K562 (cell line): Measurements from ENCODE around the gene CHAT. TPM values are rescaled to one million over a fixed set of nuclear protein-coding genes. Genes with fewer than 3 reads are reported as not detected.

Source experiments
- ATAC-seq: fragments of 200-7000 bp; cut with Tn5 transposase; 3 replicates; pipeline ENCODE4 v1.9.1; 2020; ENCODE audit warnings: moderate library complexity
- BruUV-seq: library from RNA; stranded (reverse); fragments of 400-500 nt; replicated peaks from 2 replicates; lab custom pipeline; 2021; lab: Mats Ljungman, UMichigan
- CTCF ChIA-PET: fragments of 300-600 bp; formaldehyde crosslinking; extraction: SDS; loops from one replicate; lab custom pipeline; 2021; ENCODE audit warnings: low intra/inter-chr PET ratio; lab: Yijun Ruan, JAX
- POLR2A ChIA-PET: fragments of 300-600, 350-650 bp; sonication (Branson Sonifier 250); formaldehyde crosslinking; extraction: SDS; loops from one replicate; lab custom pipeline; 2021; ENCODE audit warnings: antibody characterized with exemption, inconsistent platforms; lab: Yijun Ruan, JAX
- DNase-seq, 4 experiments: peaks; one replicate each; pipeline versions ENCODE4 v3.0.0 to v3.0.0-alpha.2; 2011 to 2018; ENCODE audit warnings: low spot score in 3 of 4, mixed read lengths in 3 of 4; ENCODE audit errors: extremely low read depth in 1 of 4
- FAIRE-seq: peaks from 2 replicates; lab custom pipeline; 2011; peaks lifted over from hg19 to GRCh38; lab: Jason Lieb, UNC
- H2AFZ ChIP-seq: 2 replicates; pipeline ENCODE4 v1.6.0; 2011; ENCODE audit warnings: low read depth, low read length, control low read depth, inconsistent platforms
- H3K27ac ChIP-seq: fragments of 200-600 bp; 3 replicates; pipeline ENCODE4 v1.8.0; 2011; ENCODE audit warnings: low read depth, mild to moderate bottlenecking, control low read depth, inconsistent platforms, low read length, moderate library complexity, mixed read lengths; ENCODE audit errors: extremely low read depth
- H3K27me3 ChIP-seq, 2 experiments: fragments of 300-600 bp in 1 of 2; 2 replicates in 1 of 2; 3 replicates in 1 of 2; pipeline versions ENCODE4 v1.6.0 to v1.8.0; 2011; ENCODE audit warnings: inconsistent platforms in 2 of 2, low read length in 2 of 2, mild to moderate bottlenecking in 1 of 2, mixed read lengths in 1 of 2, moderate library complexity in 1 of 2; ENCODE audit not compliant: control insufficient read depth in 2 of 2, insufficient read depth in 2 of 2
- H3K36me3 ChIP-seq: fragments of 300-600 bp; 3 replicates; pipeline ENCODE4 v1.8.0; 2011; ENCODE audit warnings: mild to moderate bottlenecking, low read length, inconsistent platforms; ENCODE audit not compliant: control insufficient read depth, insufficient read depth
- H3K4me1 ChIP-seq, 2 experiments: fragments of 200-600 bp in 1 of 2; replicated peaks in 1 of 2; 2 replicates in 1 of 2; 3 replicates in 1 of 2; pipeline versions ENCODE4 v1.5.1 to v1.8.0; 2011; ENCODE audit warnings: inconsistent platforms in 2 of 2, low read length in 2 of 2, mild to moderate bottlenecking in 1 of 2, mixed read lengths in 1 of 2, moderate library complexity in 1 of 2; ENCODE audit not compliant: control insufficient read depth in 2 of 2, insufficient read depth in 2 of 2
- H3K4me2 ChIP-seq: 2 replicates; pipeline ENCODE4 v1.6.1; 2011; ENCODE audit warnings: low read length, control low read depth, inconsistent platforms, mixed read lengths; ENCODE audit not compliant: insufficient read depth
- H3K4me3 ChIP-seq: fragments of 200-600 bp; sonication (generic), shearing (Covaris generic); 2 replicates; pipeline ENCODE4 v1.5.1; 2016; ENCODE audit warnings: control low read depth, inconsistent platforms
- H3K79me2 ChIP-seq: fragments of 200-600 bp; 3 replicates; pipeline ENCODE4 v1.8.0; 2011; ENCODE audit warnings: low read length, inconsistent platforms; ENCODE audit not compliant: control insufficient read depth, insufficient read depth
- H3K9ac ChIP-seq, 2 experiments: 2 replicates each; pipeline versions ENCODE4 v1.6.0 to v1.6.1; 2011; ENCODE audit warnings: low read depth in 2 of 2, low read length in 2 of 2, control low read depth in 1 of 2, inconsistent platforms in 1 of 2, mild to moderate bottlenecking in 1 of 2, mixed read lengths in 1 of 2; ENCODE audit not compliant: insufficient read depth in 1 of 2
- H3K9me1 ChIP-seq: one replicate; pipeline ENCODE4 v1.6.0; 2011; ENCODE audit warnings: inconsistent platforms, mild to moderate bottlenecking, low read length, moderate library complexity; ENCODE audit not compliant: control insufficient read depth, insufficient read depth
- H3K9me3 ChIP-seq: replicated peaks from 2 replicates; pipeline ENCODE4 v1.5.1; 2011; ENCODE audit warnings: low read depth, low read length, inconsistent platforms; ENCODE audit not compliant: control insufficient read depth, insufficient read depth
- H4K20me1 ChIP-seq: replicated peaks from 2 replicates; pipeline ENCODE4 v1.6.1; 2011; ENCODE audit warnings: low read length, inconsistent platforms, mixed read lengths; ENCODE audit not compliant: control insufficient read depth, insufficient read depth
- CBX3 ChIP-seq, 2 experiments: IDR thresholded peaks; 1 replicate in 1 of 2; 2 replicates in 1 of 2; pipeline ENCODE4 v1.6.1; 2012; ENCODE audit warnings: inconsistent platforms in 2 of 2, low read length in 2 of 2, borderline replicate concordance in 1 of 2, control low read depth in 1 of 2
- EHMT2 ChIP-seq: fragments of 450-650 bp; IDR thresholded peaks from 2 replicates; pipeline ENCODE4 v1.6.1; 2018; ENCODE audit warnings: antibody characterized with exemption
- FOXM1 ChIP-seq, 2 experiments: fragments of 450-650 bp in 1 of 2; sonication (generic) in 1 of 2; formaldehyde crosslinking in 1 of 2; IDR thresholded peaks; 2 replicates each; pipeline versions ENCODE4 v1.6.1 to v1.9.0; 2017 to 2022; ENCODE audit warnings: low read depth in 2 of 2, mild to moderate bottlenecking in 2 of 2, missing genetic modification reagents in 1 of 2, moderate library complexity in 1 of 2
- MCM2 ChIP-seq: fragments of 450-650 bp; IDR thresholded peaks from 2 replicates; pipeline ENCODE4 v1.6.1; 2017; ENCODE audit warnings: low read depth, mild to moderate bottlenecking
- MCM7 ChIP-seq, 2 experiments: fragments of 450-650 bp; IDR thresholded peaks; 2 replicates each; pipeline ENCODE4 v1.6.1; 2016 to 2018
- MECOM ChIP-seq: fragments of 250-450 bp; sonication (Bioruptor Pico); IDR thresholded peaks from 2 replicates; pipeline ENCODE4 v1.8.0; 2022; ENCODE audit warnings: inconsistent platforms
- ZNF707 ChIP-seq: fragments of 250-450 bp; sonication (Bioruptor Pico); conservative IDR thresholded peaks from 2 replicates; pipeline ENCODE4 v1.8.0; 2022; ENCODE audit warnings: inconsistent platforms, mild to moderate bottlenecking, moderate library complexity
- ZNF780A ChIP-seq: fragments of 250-450 bp; sonication (Bioruptor Pico); IDR thresholded peaks from 2 replicates; pipeline ENCODE4 v1.5.0; 2021; ENCODE audit warnings: mild to moderate bottlenecking
- WGBS: fragments of 100-300 bp; shearing (Covaris generic); methylation state at CpG from one replicate; pipeline ENCODE4 v1.1.6; 2016; ENCODE audit warnings: low coverage, mixed read lengths; ENCODE audit not compliant: insufficient coverage; ENCODE audit errors: missing lambda C conversion rate; 5-methylcytosine and 5-hydroxymethylcytosine counted together
- in situ Hi-C: fragments of 300-500 bp; cut with MboI; formaldehyde crosslinking; loops from 4 replicates; pipeline ENCODE4 v1.15.0; 2018; ENCODE audit warnings: inconsistent platforms, mixed read lengths
- intact Hi-C: fragments of 100-400 bp; cut with micrococcal nuclease; formaldehyde crosslinking; loops from 2 replicates; pipeline ENCODE4 v1.14.2; 2022
- polyA plus RNA-seq, 8 experiments: library from polyadenylated mRNA; depleted of rRNA in 4 of 8; stranded (reverse) in 5 of 8; unstranded in 3 of 8; fragments of >200 nt; fragmentation: Nextera tagmentation in 2 of 8; fragmentation: Illumina TruSeq in 1 of 8; extraction: Ambion mirVana in 2 of 8; extraction: Trizol in 1 of 8; gene quantifications; 2 replicates each; pipeline versions ENCODE4 v1.2.1 to v1.2.3, GENCODE V29; 2011 to 2014; ENCODE audit warnings: inconsistent platforms in 1 of 8, missing spikeins in 1 of 8
- total RNA-seq, 7 experiments: library from RNA; depleted of rRNA in 6 of 7; stranded (reverse); fragments of >200 nt in 6 of 7; fragmentation: Illumina TruSeq in 2 of 7; extraction: Trizol in 2 of 7; gene quantifications; 2 replicates each; pipeline versions ENCODE4 v1.2.1 to v1.2.3, GENCODE V29; 2011 to 2021; ENCODE audit warnings: low replicate concordance in 1 of 7
- TF ChIP-seq, protein P1 (sequence below): fragments of 450-650 bp; formaldehyde crosslinking; IDR thresholded peaks from 2 replicates; pipeline ENCODE4 v1.4.0; 2022; ENCODE audit warnings: missing genetic modification characterization
- TF ChIP-seq, protein P2 (sequence below): fragments of 450-650 bp; formaldehyde crosslinking; IDR thresholded peaks from 2 replicates; pipeline ENCODE4 v1.4.0; 2020; ENCODE audit warnings: mild to moderate bottlenecking, moderate library complexity
- TF ChIP-seq, protein P3 (sequence below): fragments of 200-400 bp; formaldehyde crosslinking; IDR thresholded peaks from 2 replicates; pipeline ENCODE4 v1.6.1; 2017; ENCODE audit warnings: mild to moderate bottlenecking, low read depth, low read length, moderate library complexity
- TF ChIP-seq, protein P4 (sequence below): fragments of 450-650 bp; IDR thresholded peaks from 2 replicates; pipeline ENCODE4 v1.6.1; 2016; ENCODE audit warnings: antibody characterized with exemption
- TF ChIP-seq, protein P5 (sequence below): fragments of 450-650 bp; IDR thresholded peaks from 2 replicates; pipeline ENCODE4 v1.6.1; 2016; ENCODE audit warnings: missing biosample characterization, missing genetic modification characterization
- TF ChIP-seq, protein P6 (sequence below): fragments of 250-450 bp; sonication (Bioruptor Pico); IDR thresholded peaks from 2 replicates; pipeline ENCODE4 v1.8.0; 2022; ENCODE audit warnings: inconsistent platforms, mild to moderate bottlenecking, moderate library complexity, borderline replicate concordance

Gene CHAT
- total and polyA plus RNA-seq, 9 of the 15 experiments (the other 6 are each of a cell fraction or from before 2014, with no cell fraction given): not detected

DNA sequence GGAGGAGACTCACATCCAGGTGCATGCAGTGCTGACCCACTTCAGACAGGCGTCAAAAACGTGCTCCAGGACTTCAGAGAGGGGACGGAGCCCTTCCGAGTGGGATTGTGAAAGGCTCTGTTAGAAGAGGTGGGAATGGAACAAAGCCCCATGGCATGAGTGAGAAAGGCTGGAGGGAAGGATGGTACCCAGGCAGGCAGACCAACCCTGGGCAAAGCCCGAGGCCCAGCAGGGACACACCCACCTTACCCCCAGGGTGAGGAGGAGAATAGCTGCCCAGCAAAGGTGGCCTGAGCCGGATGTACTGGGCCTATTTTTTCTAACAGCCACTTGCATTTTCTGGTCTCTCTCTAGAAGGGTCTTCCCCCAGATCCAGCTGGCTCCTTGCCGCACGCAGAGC is 14.8 kb downstream of the CHAT start:
- Histone ChIP-seq H3K4me3 (no peak overlapping the region), H3K79me2 (no peaks in the 10 kb centered on the region), H3K4me1 (0 out of 5 replicates have a peak, but pooled peaks cover 0 to 3% of the 10 kb centered on the region in 2 experiments), H3K27ac (no peak overlapping the region), H3K9me3 (no peaks in the 10 kb centered on the region), H3K36me3 (no peaks in the 10 kb centered on the region), H3K9me1 (no peaks in the 10 kb centered on the region), H2AFZ (no peak overlapping the region), H3K9ac (no peak overlapping the region), H3K4me2 (no peak overlapping the region), H4K20me1 (no peaks in the 10 kb centered on the region), H3K27me3 (peaks cover 13 to 49% of the 10 kb centered on the region in 2 experiments; a peak in 3 of 5 replicates)
- intact Hi-C loops: no loop called here
- 7% methylated on average over 8 of the region's 8 CpGs for WGBS
- no peak for FAIRE-seq
- no peak for DNase-seq
- ChIA-PET CTCF (no interaction called here), POLR2A (no interaction called here)
- BruUV-seq: no TSS peak
- in situ Hi-C loops: no loop called here
- ATAC-seq: no peak
- TF ChIP-seq FOXM1 (IDR thresholded peaks at IDR 0.05; ENCODE audit: low read depth) (no peak), FOXM1 (CRISPR knock-in tag; IDR thresholded peaks at IDR 0.05; ENCODE audit: low read depth) (no peak), ZNF707 (CRISPR knock-in tag) (no peak), MCM2 (no peak), ZNF780A (CRISPR knock-in tag) (no peak), MECOM (CRISPR knock-in tag) (no peak), MCM7 (IDR thresholded peaks at IDR 0.05) (no peak), EHMT2 (no peak), CBX3 (IDR thresholded peaks at IDR 0.05; ENCODE audit: borderline replicate concordance in 1 of 2, low read length in 2 of 2) (no peak)
- TF ChIP-seq, protein P1, sequence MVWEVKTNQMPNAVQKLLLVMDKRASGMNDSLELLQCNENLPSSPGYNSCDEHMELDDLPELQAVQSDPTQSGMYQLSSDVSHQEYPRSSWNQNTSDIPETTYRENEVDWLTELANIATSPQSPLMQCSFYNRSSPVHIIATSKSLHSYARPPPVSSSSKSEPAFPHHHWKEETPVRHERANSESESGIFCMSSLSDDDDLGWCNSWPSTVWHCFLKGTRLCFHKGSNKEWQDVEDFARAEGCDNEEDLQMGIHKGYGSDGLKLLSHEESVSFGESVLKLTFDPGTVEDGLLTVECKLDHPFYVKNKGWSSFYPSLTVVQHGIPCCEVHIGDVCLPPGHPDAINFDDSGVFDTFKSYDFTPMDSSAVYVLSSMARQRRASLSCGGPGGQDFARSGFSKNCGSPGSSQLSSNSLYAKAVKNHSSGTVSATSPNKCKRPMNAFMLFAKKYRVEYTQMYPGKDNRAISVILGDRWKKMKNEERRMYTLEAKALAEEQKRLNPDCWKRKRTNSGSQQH: no peak
- TF ChIP-seq, protein P2, sequence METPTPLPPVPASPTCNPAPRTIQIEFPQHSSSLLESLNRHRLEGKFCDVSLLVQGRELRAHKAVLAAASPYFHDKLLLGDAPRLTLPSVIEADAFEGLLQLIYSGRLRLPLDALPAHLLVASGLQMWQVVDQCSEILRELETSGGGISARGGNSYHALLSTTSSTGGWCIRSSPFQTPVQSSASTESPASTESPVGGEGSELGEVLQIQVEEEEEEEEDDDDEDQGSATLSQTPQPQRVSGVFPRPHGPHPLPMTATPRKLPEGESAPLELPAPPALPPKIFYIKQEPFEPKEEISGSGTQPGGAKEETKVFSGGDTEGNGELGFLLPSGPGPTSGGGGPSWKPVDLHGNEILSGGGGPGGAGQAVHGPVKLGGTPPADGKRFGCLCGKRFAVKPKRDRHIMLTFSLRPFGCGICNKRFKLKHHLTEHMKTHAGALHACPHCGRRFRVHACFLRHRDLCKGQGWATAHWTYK: no peak
- TF ChIP-seq, protein P3, sequence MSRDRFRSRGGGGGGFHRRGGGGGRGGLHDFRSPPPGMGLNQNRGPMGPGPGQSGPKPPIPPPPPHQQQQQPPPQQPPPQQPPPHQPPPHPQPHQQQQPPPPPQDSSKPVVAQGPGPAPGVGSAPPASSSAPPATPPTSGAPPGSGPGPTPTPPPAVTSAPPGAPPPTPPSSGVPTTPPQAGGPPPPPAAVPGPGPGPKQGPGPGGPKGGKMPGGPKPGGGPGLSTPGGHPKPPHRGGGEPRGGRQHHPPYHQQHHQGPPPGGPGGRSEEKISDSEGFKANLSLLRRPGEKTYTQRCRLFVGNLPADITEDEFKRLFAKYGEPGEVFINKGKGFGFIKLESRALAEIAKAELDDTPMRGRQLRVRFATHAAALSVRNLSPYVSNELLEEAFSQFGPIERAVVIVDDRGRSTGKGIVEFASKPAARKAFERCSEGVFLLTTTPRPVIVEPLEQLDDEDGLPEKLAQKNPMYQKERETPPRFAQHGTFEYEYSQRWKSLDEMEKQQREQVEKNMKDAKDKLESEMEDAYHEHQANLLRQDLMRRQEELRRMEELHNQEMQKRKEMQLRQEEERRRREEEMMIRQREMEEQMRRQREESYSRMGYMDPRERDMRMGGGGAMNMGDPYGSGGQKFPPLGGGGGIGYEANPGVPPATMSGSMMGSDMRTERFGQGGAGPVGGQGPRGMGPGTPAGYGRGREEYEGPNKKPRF: no peak
- TF ChIP-seq, protein P4, sequence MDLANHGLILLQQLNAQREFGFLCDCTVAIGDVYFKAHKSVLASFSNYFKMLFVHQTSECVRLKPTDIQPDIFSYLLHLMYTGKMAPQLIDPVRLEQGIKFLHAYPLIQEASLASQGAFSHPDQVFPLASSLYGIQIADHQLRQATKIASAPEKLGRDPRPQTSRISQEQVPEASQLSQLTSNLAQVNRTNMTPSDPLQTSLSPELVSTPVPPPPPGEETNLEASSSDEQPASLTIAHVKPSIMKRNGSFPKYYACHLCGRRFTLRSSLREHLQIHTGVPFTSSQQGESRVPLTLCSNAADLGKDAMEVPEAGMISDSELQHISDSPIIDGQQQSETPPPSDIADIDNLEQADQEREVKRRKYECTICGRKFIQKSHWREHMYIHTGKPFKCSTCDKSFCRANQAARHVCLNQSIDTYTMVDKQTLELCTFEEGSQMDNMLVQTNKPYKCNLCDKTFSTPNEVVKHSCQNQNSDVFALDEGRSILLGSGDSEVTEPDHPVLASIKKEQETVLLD: no peak
- TF ChIP-seq, protein P5, sequence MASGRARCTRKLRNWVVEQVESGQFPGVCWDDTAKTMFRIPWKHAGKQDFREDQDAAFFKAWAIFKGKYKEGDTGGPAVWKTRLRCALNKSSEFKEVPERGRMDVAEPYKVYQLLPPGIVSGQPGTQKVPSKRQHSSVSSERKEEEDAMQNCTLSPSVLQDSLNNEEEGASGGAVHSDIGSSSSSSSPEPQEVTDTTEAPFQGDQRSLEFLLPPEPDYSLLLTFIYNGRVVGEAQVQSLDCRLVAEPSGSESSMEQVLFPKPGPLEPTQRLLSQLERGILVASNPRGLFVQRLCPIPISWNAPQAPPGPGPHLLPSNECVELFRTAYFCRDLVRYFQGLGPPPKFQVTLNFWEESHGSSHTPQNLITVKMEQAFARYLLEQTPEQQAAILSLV (tag): no peak
- TF ChIP-seq, protein P6, sequence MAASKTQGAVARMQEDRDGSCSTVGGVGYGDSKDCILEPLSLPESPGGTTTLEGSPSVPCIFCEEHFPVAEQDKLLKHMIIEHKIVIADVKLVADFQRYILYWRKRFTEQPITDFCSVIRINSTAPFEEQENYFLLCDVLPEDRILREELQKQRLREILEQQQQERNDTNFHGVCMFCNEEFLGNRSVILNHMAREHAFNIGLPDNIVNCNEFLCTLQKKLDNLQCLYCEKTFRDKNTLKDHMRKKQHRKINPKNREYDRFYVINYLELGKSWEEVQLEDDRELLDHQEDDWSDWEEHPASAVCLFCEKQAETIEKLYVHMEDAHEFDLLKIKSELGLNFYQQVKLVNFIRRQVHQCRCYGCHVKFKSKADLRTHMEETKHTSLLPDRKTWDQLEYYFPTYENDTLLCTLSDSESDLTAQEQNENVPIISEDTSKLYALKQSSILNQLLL (CRISPR knock-in tag): no peak
